Stimulated activated CD8-positive, alpha-beta memory T cell treated with anti-CD3 and anti-CD28 coated beads, Interleukin-15, amount 100 ng/mL, for 24 hours (primary cell): Measurements from ENCODE around the gene KIF26B.

Experiments used
- DNase-seq: peaks from one replicate; pipeline ENCODE4 v3.0.0-alpha.2; 2020; ENCODE audit warnings: low read depth

The KIF26B gene

DNA sequence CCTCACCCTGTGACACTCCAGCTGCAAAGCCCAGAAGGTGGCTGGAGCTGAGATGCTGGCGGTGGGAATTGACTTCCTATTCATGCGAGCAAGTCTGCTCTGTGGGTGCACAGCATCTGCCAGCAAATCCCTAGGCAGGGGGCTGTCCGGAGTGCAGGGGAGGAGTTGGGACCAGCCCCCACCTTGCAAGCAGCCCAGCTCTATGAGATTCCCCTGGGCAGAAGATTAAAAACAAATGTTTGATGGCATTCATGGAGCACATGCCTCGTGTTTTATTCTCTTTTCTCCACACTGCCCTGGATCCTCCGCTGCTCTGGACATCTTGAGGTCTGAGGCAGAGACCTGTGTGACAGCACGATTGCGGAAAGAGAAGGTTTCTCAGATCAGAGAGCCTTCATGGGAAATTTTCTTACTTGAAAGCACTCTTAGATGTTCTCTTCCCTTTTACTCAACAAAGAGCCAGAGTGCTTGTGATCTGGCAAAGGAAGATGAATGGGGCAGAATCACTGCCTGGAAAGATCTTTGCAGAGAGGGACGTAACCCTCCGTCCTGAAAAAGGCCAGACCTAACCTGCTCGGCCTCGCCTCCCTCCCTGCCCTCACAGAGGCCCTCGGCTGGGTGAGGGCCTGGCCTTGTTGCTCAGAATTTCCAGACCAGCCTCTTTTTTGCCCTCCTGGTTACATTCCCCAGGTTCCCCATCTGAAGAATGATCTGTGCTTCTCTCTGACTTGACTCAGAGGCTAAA is 597.1 kb downstream of the KIF26B start:
- DNase-seq, result no peak

DNA sequence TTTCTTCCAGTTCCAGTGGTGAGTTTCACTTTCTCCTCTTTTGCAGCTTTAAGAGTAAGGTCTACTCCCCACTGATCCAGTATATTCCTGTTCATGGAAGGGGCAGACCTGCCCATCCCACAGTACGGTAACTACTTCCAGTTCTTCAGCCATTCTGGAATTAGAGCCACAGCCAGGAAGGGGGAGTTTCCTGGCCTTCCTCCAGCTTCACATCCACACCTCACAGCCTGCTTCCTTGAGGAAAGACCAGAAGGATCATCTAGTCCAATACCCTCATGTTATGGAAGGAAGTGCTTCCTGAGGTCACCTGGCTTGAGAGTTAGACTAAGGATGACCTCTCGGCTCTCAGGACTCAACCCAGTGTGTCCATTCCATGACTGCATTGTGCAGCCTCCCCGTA is 597.8 kb downstream of the KIF26B start:
- DNase-seq, result no peak

DNA sequence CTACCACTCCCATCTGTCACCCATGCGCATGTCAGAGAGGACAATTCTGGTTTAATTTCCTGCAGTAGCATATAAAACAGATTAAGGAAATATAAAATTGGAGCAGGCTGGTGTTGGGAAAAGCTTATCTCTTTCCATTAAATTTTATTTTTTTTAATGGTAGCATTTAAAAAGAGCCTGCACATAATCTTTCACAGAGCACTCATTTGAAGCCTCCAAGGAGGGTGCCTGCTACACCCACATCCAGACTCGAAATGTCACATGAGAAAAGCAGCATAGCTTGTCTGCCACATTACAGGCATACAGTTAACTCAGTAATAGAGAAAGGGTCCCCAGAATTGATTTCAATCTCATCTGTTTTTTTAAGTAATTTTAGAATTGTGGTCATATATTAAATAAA is 599.0 kb downstream of the KIF26B start:
- no peak for DNase-seq

DNA sequence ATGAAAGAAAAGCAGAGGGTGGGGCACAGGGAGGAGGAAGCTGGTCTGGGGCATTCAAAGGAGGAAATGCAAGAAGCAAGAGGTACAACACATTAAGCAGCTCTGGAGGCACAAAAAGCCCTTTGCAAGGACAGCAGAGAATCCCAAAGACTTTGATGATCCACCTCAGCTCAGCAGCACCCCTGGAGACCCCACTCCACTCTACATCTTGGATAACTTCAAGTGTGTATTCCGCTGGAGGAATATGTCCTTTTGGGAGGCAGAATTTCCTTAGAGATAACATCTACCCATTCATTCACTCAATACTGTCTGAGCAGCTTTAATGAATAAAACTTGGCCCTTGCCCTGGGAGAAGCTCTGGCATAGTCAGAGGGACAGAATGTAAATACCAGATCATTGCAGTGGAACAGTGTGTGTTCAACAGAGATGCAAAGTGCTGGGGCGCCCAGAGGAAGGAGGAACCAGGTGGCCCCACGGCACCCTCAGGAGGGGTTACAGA is 599.7 kb downstream of the KIF26B start:
- DNase-seq, result no peak
